ENCODE results near the gene GPR34. TPM values are rescaled to one million over a fixed set of nuclear protein-coding genes. Genes with fewer than 3 reads are reported as not detected.

GPR34 gene
- total and polyA plus RNA-seq, 9 of the 15 experiments (the other 6 are each of a cell fraction or from before 2014, with no cell fraction given), result 0.13 TPM; not detected in 8

DNA sequence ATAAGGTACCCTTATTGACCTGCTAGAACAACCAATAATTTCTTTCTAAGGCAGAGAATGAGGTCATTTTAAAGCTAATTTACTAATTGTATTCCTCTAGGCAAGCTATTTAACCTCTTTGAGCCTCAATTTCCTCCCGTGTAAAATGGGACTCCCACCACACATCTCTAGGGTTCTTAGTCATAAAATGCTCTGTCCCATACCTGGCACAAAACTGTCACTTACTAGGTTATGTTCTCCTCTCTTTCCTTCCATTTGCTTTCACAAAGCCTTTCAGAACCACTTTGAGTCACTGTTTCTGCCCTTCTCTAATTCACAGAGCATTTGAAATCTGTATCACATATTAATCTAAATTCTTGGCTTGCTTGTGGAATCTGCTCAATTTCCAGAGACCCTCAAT is 32.8 kb downstream of the GPR34 start:
- Histone ChIP-seq H3K4me3 (no peak overlapping the region), H3K36me3 (ENCODE audit: control insufficient read depth, insufficient read depth, low read length) (no peaks in the 10 kb centered on the region), H3K9me3 (replicated peaks; ENCODE audit: control insufficient read depth, insufficient read depth, low read depth, low read length) (no peaks in the 10 kb centered on the region), H3K27me3 (ENCODE audit: control insufficient read depth in 2 of 2, insufficient read depth in 2 of 2, low read length in 2 of 2) (no peaks in the 10 kb centered on the region), H3K4me1 (replicated peaks in 1 of 2; ENCODE audit: control insufficient read depth in 2 of 2, insufficient read depth in 2 of 2, low read length in 2 of 2) (peaks cover 0 to 2% of the 10 kb centered on the region in 2 experiments; a peak in 2 of 5 replicates), H2AFZ (ENCODE audit: low read depth, low read length) (no peak overlapping the region), H3K27ac (ENCODE audit: extremely low read depth, low read depth, low read length) (no peak overlapping the region), H3K9me1 (ENCODE audit: control insufficient read depth, insufficient read depth, low read length) (no peaks in the 10 kb centered on the region), H3K79me2 (ENCODE audit: control insufficient read depth, insufficient read depth, low read length) (no peaks in the 10 kb centered on the region), H3K9ac (ENCODE audit: insufficient read depth in 1 of 2, low read depth in 2 of 2, low read length in 2 of 2) (no peak overlapping the region), H4K20me1 (replicated peaks; ENCODE audit: control insufficient read depth, insufficient read depth, low read length) (no peaks in the 10 kb centered on the region), H3K4me2 (ENCODE audit: insufficient read depth, low read length) (no peak overlapping the region)
- no CpG with 5 or more reads among the region's 1 CpG for WGBS (ENCODE audit: insufficient coverage, low coverage, missing lambda C conversion rate)
- no TSS peak for BruUV-seq (replicated peaks)
- ChIA-PET CTCF (ENCODE audit: low intra/inter-chr PET ratio) (no interaction called here), POLR2A (no interaction called here)
- DNase-seq (ENCODE audit: extremely low read depth in 1 of 4, low spot score in 3 of 4) (no peak), ATAC-seq (no peak), FAIRE-seq (no peak)
- intact Hi-C loops (cut with micrococcal nuclease) (no loop called here), in situ Hi-C loops (cut with MboI) (no loop called here)
- TF ChIP-seq BMI1 (IDR thresholded peaks at IDR 0.05; ENCODE audit: low read length), result no peak
- TF ChIP-seq, protein P1, sequence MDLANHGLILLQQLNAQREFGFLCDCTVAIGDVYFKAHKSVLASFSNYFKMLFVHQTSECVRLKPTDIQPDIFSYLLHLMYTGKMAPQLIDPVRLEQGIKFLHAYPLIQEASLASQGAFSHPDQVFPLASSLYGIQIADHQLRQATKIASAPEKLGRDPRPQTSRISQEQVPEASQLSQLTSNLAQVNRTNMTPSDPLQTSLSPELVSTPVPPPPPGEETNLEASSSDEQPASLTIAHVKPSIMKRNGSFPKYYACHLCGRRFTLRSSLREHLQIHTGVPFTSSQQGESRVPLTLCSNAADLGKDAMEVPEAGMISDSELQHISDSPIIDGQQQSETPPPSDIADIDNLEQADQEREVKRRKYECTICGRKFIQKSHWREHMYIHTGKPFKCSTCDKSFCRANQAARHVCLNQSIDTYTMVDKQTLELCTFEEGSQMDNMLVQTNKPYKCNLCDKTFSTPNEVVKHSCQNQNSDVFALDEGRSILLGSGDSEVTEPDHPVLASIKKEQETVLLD (IDR thresholded peaks at IDR 0.05), result no peak
- no peak for TF ChIP-seq PTTG1 (tag; IDR thresholded peaks at IDR 0.05; ENCODE audit: low read depth)
- no peak for TF ChIP-seq CBX8 (IDR thresholded peaks at IDR 0.05; ENCODE audit: borderline replicate concordance, extremely low read depth, low read depth, low read length, poor library complexity, severe bottlenecking)
- no peak for TF ChIP-seq ZNF318 (IDR thresholded peaks at IDR 0.05; ENCODE audit: borderline replicate concordance in 1 of 2, low read depth in 1 of 2)
- TF ChIP-seq ZNF436 (CRISPR knock-in tag; IDR thresholded peaks at IDR 0.05), result no peak
- no peak for TF ChIP-seq KHSRP (IDR thresholded peaks at IDR 0.05)
- TF ChIP-seq SRF (CRISPR knock-in tag; IDR thresholded peaks at IDR 0.05), result no peak
- TF ChIP-seq ZNF699 (CRISPR knock-in tag; IDR thresholded peaks at IDR 0.05; ENCODE audit: insufficient replicate concordance), result no peak
- no peak for TF ChIP-seq ZNF431 (CRISPR knock-in tag; IDR thresholded peaks at IDR 0.05)
- TF ChIP-seq FOS (IDR thresholded peaks at IDR 0.05; ENCODE audit: extremely low read depth, insufficient read length), result no peak

Measured in K562 (cell line).